ENCODE measurements around the gene LHFPL6. TPM values are rescaled to one million over a fixed set of nuclear protein-coding genes. Genes with fewer than 3 reads are reported as not detected.

LHFPL6 gene
- total RNA-seq, 1 experiment from 2014 or later, result 2.5 TPM

- Histone ChIP-seq H3K4me1 (replicated peaks; ENCODE audit: insufficient read depth) (no peaks in the 10 kb centered on the region), H3K36me3 (ENCODE audit: low read depth) (no peaks in the 10 kb centered on the region), H3K27ac (no peak overlapping the region), H3K4me3 (no peak overlapping the region), H3K9me3 (ENCODE audit: insufficient read depth, low read depth) (no peaks in the 10 kb centered on the region), H3K27me3 (ENCODE audit: insufficient read depth, low read depth) (no peaks in the 10 kb centered on the region), H3K9me2 (ENCODE audit: insufficient read depth) (no peaks in the 10 kb centered on the region; the same call in 1 of the 2 replicates), H4K20me1 (ENCODE audit: insufficient read depth) (no peaks in the 10 kb centered on the region), H3K4me2 (no peak overlapping the region), H3K79me2 (ENCODE audit: low read depth) (no peaks in the 10 kb centered on the region), H3F3A (ENCODE audit: insufficient read depth, low read depth) (no peaks in the 10 kb centered on the region), H2AFZ (no peak overlapping the region)
- DNase-seq, result no peak
- TF ChIP-seq CTCF (conservative IDR thresholded peaks at IDR 0.05) (no peak), EZH2 (IDR thresholded peaks at IDR 0.05; ENCODE audit: low read depth) (no peak)
- BruUV-seq (replicated peaks), result no TSS peak
- CTCF ChIA-PET, result interaction anchor here (0.6 kb wide), 1 partner anchor 99 kb away, joined by 3 read pairs; no protein-coding TSS in a partner anchor
- intact Hi-C loops (cut with micrococcal nuclease; ENCODE audit: unreplicated experiment), result no loop called here
- POLR2A ChIA-PET (ENCODE audit: unreplicated experiment), result no interaction called here
These were observed 61.9 kb downstream of the LHFPL6 start for GRCh38 chr13:39540929-39541605.

- no peak overlapping the region for H3K4me2 ChIP-seq
- H3K79me2 ChIP-seq (ENCODE audit: low read depth), result no peaks in the 10 kb centered on the region
- no peaks in the 10 kb centered on the region for H3K9me3 ChIP-seq (ENCODE audit: insufficient read depth, low read depth)
- H3K36me3 ChIP-seq (ENCODE audit: low read depth), result no peaks in the 10 kb centered on the region
- H3K27me3 ChIP-seq (ENCODE audit: insufficient read depth, low read depth), result no peaks in the 10 kb centered on the region
- H3K27ac ChIP-seq, result no peak overlapping the region
- no TSS peak for BruUV-seq (replicated peaks)
- ChIA-PET CTCF (interaction anchor here (0.6 kb wide), 1 partner anchor 100 kb away, joined by 6 read pairs; no protein-coding TSS in a partner anchor), POLR2A (ENCODE audit: unreplicated experiment) (interaction anchor here (0.7 kb wide), 1 partner anchor 316 kb away, joined by 4 read pairs; no protein-coding TSS in a partner anchor)
- no peaks in the 10 kb centered on the region for H3F3A ChIP-seq (ENCODE audit: insufficient read depth, low read depth)
- no peaks in the 10 kb centered on the region for H3K4me1 ChIP-seq (replicated peaks; ENCODE audit: insufficient read depth)
- intact Hi-C loops (cut with micrococcal nuclease; ENCODE audit: unreplicated experiment), result no loop called here
- TF ChIP-seq EZH2 (IDR thresholded peaks at IDR 0.05; ENCODE audit: low read depth), result no peak
- TF ChIP-seq CTCF (conservative IDR thresholded peaks at IDR 0.05), result no peak
- no peak for DNase-seq
- H3K9me2 ChIP-seq (ENCODE audit: insufficient read depth), result no peaks in the 10 kb centered on the region; the same call in 1 of the 2 replicates
- H4K20me1 ChIP-seq (ENCODE audit: insufficient read depth), result no peaks in the 10 kb centered on the region
- H2AFZ ChIP-seq, result no peak overlapping the region
- no peak overlapping the region for H3K4me3 ChIP-seq
These were observed 63.9 kb downstream of the LHFPL6 start for GRCh38 chr13:39538816-39539790.

- H3K9me2 ChIP-seq (ENCODE audit: insufficient read depth), result no peaks in the 10 kb centered on the region
- no TSS peak for BruUV-seq (replicated peaks)
- no peaks in the 10 kb centered on the region for H3K79me2 ChIP-seq (ENCODE audit: low read depth)
- no peak overlapping the region for H3K4me3 ChIP-seq
- H3F3A ChIP-seq (ENCODE audit: insufficient read depth, low read depth), result no peaks in the 10 kb centered on the region
- no peak overlapping the region for H3K4me2 ChIP-seq
- no peak overlapping the region for H3K27ac ChIP-seq
- peak in 1 of 2 experiments; percentile 35 for DNase-seq
- H4K20me1 ChIP-seq (ENCODE audit: insufficient read depth), result no peaks in the 10 kb centered on the region
- peaks cover 10% of the 10 kb centered on the region; the same call in 1 of the 2 replicates for H3K9me3 ChIP-seq (ENCODE audit: insufficient read depth, low read depth)
- 0 out of 2 replicates have a peak overlapping the region, but pooled peaks have one; percentile 50 for H2AFZ ChIP-seq
- intact Hi-C loops (cut with micrococcal nuclease; ENCODE audit: unreplicated experiment), result no loop called here
- no peaks in the 10 kb centered on the region for H3K27me3 ChIP-seq (ENCODE audit: insufficient read depth, low read depth)
- H3K4me1 ChIP-seq (replicated peaks; ENCODE audit: insufficient read depth), result peaks cover 3% of the 10 kb centered on the region
- no peaks in the 10 kb centered on the region for H3K36me3 ChIP-seq (ENCODE audit: low read depth)
- ChIA-PET CTCF (interaction anchor here (0.6 kb wide), 1 partner anchor 119 kb away, joined by 3 read pairs; no protein-coding TSS in a partner anchor), POLR2A (ENCODE audit: unreplicated experiment) (interaction anchor here (0.6 kb wide), 1 partner anchor 29 kb away, joined by 4 read pairs; no protein-coding TSS in a partner anchor)
- TF ChIP-seq CTCF (conservative IDR thresholded peaks at IDR 0.05), result no peak
- no peak for TF ChIP-seq EZH2 (IDR thresholded peaks at IDR 0.05; ENCODE audit: low read depth)
These were observed 66.1 kb downstream of the LHFPL6 start for GRCh38 chr13:39536906-39537305.

Data from PC-9 (cell line).